Smooth muscle cell (in vitro differentiated cells): ENCODE measurements around the gene KAT5. TPM values are rescaled to one million over a fixed set of nuclear protein-coding genes. Genes with fewer than 3 reads are reported as not detected.

ENCODE experiments used
- DNase-seq: peaks from one replicate; lab custom pipeline; 2025; ENCODE audit not compliant: unreplicated experiment; lab: John Stamatoyannopoulos, UW
- H2AFZ ChIP-seq: fragments of 200-600 bp; sonication (generic); 2 replicates; pipeline ENCODE4 v1.6.0; 2016; ENCODE audit warnings: antibody characterized with exemption, low read depth, mild to moderate bottlenecking
- H3F3A ChIP-seq: fragments of 200-600 bp; sonication (generic); 2 replicates; pipeline ENCODE4 v1.6.0; 2017; ENCODE audit warnings: antibody characterized with exemption, low read depth
- H3K27ac ChIP-seq: fragments of 200-600 bp; sonication (generic); 2 replicates; pipeline ENCODE4 v1.5.1; 2016; ENCODE audit warnings: low read depth, mild to moderate bottlenecking
- H3K27me3 ChIP-seq: fragments of 200-600 bp; sonication (generic); 2 replicates; pipeline ENCODE4 v1.6.1; 2016; ENCODE audit warnings: low read depth, mild to moderate bottlenecking
- H3K36me3 ChIP-seq: fragments of 200-600 bp; sonication (generic); 2 replicates; pipeline ENCODE4 v1.5.1; 2016; ENCODE audit warnings: low read depth
- H3K4me1 ChIP-seq: fragments of 200-600 bp; sonication (generic); 2 replicates; pipeline ENCODE4 v1.5.1; 2016; ENCODE audit warnings: low read depth
- H3K4me2 ChIP-seq: fragments of 200-600 bp; sonication (generic); 2 replicates; pipeline ENCODE4 v1.6.0; 2016; ENCODE audit warnings: mild to moderate bottlenecking
- H3K4me3 ChIP-seq: fragments of 200-600 bp; sonication (generic); 2 replicates; pipeline ENCODE4 v1.5.1; 2016; ENCODE audit warnings: mild to moderate bottlenecking
- H3K79me2 ChIP-seq: fragments of 200-600 bp; sonication (generic); 2 replicates; pipeline ENCODE4 v1.6.0; 2016; ENCODE audit warnings: low read depth, mild to moderate bottlenecking
- H3K9ac ChIP-seq: fragments of 200-600 bp; sonication (generic); 2 replicates; pipeline ENCODE4 v1.6.0; 2016; ENCODE audit warnings: low read depth
- H3K9me3 ChIP-seq: fragments of 200-600 bp; sonication (generic); replicated peaks from 2 replicates; pipeline ENCODE4 v1.5.1; 2016; ENCODE audit warnings: low read depth
- H4K20me1 ChIP-seq: fragments of 200-600 bp; sonication (generic); 2 replicates; pipeline ENCODE4 v1.6.0; 2016; ENCODE audit warnings: low read depth
- WGBS: methylation state at CpG from one replicate; pipeline ENCODE4 v1.1.7; 2016; ENCODE audit warnings: low lambda C conversion rate; 5-methylcytosine and 5-hydroxymethylcytosine counted together
- polyA plus RNA-seq: library from polyadenylated mRNA; unstranded; fragments of >200 nt; fragmentation: Nextera tagmentation; extraction: Ambion mirVana; gene quantifications from 2 replicates; pipeline ENCODE4 v1.2.1, GENCODE V29; 2016
- total RNA-seq: library from RNA; depleted of rRNA; stranded (reverse); fragments of >200 nt; gene quantifications from 2 replicates; pipeline ENCODE4 v1.2.3, GENCODE V29; 2014
- TF ChIP-seq, protein P1 (sequence below): fragments of 200-600 bp; sonication (generic); IDR thresholded peaks from 2 replicates; pipeline ENCODE4 v1.5.1; 2017; ENCODE audit warnings: borderline replicate concordance, mild to moderate bottlenecking, antibody characterized with exemption; ENCODE audit not compliant: insufficient read depth, poor library complexity, severe bottlenecking

Gene KAT5
- total and polyA plus RNA-seq, 2 experiments from 2014 or later, result 37.0 to 38.8 TPM

DNA sequence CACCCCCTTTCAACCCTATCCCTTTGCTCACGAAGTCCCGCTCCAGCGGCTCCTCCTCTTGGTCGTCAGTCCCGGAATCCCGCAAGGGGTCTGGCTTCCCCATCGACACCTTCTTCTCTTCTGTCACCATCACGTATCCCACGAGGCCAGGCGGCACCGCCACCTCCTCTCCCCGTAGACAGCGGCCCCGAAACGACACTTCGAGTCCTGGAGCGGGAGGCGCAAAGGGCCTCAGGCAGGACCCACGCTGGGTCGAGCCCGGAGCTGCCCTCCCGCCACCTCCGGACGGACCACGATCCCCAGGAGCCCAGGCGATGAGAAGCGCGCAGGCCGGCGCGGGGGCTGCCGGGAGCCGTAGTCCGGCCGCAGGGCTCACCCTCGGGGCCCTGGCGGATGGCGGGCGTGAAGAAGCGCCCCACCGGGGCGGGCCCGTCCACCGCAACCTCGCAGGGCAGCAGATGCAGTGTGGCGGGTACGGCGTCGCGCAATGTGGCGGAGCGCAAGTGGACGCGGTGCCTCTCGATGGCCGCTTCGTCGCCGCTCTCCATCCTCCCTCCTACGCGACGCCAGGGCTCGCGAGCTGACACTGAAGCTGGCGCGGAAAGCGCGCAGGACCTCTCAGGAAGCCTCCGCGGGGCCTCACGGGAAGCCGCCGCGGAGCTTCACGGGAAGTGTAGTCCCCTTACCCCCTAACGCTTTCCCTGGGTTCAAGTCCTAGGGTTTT is 8.3 kb downstream of the KAT5 start, which contains the start of gene RNASEH2C:
RNASEH2C (minus strand) TSS at position 588 of the 724 bp plus-strand sequence; CDS start at position 548, 40 bp downstream.
- H3K79me2 ChIP-seq, result peaks cover 15% of the 10 kb centered on the region
- TF ChIP-seq, protein P1, sequence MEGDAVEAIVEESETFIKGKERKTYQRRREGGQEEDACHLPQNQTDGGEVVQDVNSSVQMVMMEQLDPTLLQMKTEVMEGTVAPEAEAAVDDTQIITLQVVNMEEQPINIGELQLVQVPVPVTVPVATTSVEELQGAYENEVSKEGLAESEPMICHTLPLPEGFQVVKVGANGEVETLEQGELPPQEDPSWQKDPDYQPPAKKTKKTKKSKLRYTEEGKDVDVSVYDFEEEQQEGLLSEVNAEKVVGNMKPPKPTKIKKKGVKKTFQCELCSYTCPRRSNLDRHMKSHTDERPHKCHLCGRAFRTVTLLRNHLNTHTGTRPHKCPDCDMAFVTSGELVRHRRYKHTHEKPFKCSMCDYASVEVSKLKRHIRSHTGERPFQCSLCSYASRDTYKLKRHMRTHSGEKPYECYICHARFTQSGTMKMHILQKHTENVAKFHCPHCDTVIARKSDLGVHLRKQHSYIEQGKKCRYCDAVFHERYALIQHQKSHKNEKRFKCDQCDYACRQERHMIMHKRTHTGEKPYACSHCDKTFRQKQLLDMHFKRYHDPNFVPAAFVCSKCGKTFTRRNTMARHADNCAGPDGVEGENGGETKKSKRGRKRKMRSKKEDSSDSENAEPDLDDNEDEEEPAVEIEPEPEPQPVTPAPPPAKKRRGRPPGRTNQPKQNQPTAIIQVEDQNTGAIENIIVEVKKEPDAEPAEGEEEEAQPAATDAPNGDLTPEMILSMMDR, result no peak
- no peaks in the 10 kb centered on the region for H3K9me3 ChIP-seq
- H3K4me2 ChIP-seq, result peak within 1 kb of the TSS; percentile 94
- peaks cover 6% of the 10 kb centered on the region for H3K4me1 ChIP-seq
- no peaks in the 10 kb centered on the region for H3K27me3 ChIP-seq
- H3K9ac ChIP-seq, result peak within 1 kb of the TSS; percentile 73
- peaks cover 18% of the 10 kb centered on the region for H4K20me1 ChIP-seq
- no peak within 1 kb of the TSS for H2AFZ ChIP-seq
- no peaks in the 10 kb centered on the region for H3K36me3 ChIP-seq
- H3K4me3 ChIP-seq, result peak within 1 kb of the TSS; percentile 82
- peak within 1 kb of the TSS; percentile 64 for H3K27ac ChIP-seq
- peak; percentile 65 for DNase-seq
- H3F3A ChIP-seq, result no peaks in the 10 kb centered on the region
- under 1% methylated on average over 76 of the region's 76 CpGs for WGBS

DNA sequence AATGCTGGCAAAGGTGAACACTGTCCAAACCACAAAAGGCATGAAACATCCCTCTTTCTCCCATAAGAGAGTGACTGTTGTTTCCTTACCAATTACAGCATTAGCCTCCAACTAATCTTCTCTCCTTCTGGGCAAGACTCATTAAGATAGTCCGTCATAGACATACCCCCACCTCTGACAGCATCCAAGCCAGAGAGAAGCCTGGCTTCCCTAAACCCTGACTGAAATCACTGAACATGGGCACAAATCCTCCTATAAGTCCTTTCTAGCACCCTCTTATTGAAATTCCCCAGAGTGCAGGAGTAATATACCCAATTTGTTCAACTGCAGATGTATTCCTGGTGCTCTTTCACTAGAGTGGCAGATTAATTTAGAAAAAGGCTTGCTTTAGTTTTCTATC is 10.2 kb downstream of the KAT5 start:
- Histone ChIP-seq H3F3A (no peaks in the 10 kb centered on the region), H3K9me3 (no peaks in the 10 kb centered on the region), H3K4me1 (peaks cover 6% of the 10 kb centered on the region), H2AFZ (no peak overlapping the region), H3K79me2 (peaks cover 15% of the 10 kb centered on the region), H3K36me3 (no peaks in the 10 kb centered on the region), H3K27me3 (no peaks in the 10 kb centered on the region), H3K4me2 (no peak overlapping the region), H3K27ac (no peak overlapping the region), H4K20me1 (peaks cover 18% of the 10 kb centered on the region), H3K4me3 (no peak overlapping the region), H3K9ac (no peak overlapping the region)
- no peak for DNase-seq
- 81% methylated on average over 1 of the region's 1 CpG for WGBS
- TF ChIP-seq, protein P1, result no peak

DNA sequence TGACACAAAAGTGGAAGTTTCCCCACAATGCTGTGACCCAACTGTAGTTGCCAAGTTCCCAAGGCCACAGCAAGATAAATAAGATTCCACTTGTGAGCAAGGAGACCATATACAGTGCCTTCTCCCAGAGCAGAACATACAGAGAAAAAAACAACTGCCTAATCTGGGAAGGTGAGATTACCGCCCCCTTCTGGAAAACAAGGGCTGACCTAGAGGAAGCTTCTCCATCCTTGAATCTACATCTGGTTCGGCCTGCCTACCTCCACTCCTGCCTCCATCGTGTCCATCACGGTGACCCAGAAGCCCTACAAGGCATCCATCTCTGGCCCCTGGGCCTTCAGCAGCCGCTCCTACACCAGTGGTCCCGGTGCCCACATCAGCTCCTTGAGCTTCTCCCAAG is 14.6 kb downstream of the KAT5 start:
- H3K79me2 ChIP-seq, result no peaks in the 10 kb centered on the region
- H3K27ac ChIP-seq, result no peak overlapping the region
- H4K20me1 ChIP-seq, result no peaks in the 10 kb centered on the region
- no peaks in the 10 kb centered on the region for H3K9me3 ChIP-seq
- H3F3A ChIP-seq, result no peaks in the 10 kb centered on the region
- H3K36me3 ChIP-seq, result no peaks in the 10 kb centered on the region
- TF ChIP-seq, protein P1, result no peak
- 71% methylated on average over 6 of the region's 6 CpGs for WGBS
- H3K4me3 ChIP-seq, result no peak overlapping the region
- no peaks in the 10 kb centered on the region for H3K4me1 ChIP-seq
- no peak overlapping the region for H3K4me2 ChIP-seq
- no peak for DNase-seq
- no peaks in the 10 kb centered on the region for H3K27me3 ChIP-seq
- H3K9ac ChIP-seq, result no peak overlapping the region
- H2AFZ ChIP-seq, result no peak overlapping the region

DNA sequence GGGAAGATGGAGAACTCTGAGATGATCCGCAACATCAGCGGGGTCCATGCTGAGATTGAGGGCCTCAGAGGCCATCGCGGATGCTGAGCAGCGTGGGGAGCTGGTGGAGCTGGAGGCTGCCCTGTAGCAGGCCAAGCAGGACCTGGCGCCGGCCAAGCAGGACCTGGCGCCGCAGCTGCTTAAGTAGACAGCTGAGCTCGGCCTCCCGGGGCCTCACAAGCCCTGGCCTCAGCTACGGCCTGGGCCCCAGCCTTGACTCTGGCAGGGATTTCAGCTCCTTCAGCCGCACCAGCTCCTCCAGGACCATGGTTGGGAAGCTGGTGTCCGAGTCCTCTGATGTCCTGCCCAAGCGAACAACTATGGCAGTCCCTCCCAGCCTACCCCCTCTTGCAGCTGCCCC is 15.8 kb downstream of the KAT5 start:
- H3K4me2 ChIP-seq, result no peak overlapping the region
- no peak overlapping the region for H3K4me3 ChIP-seq
- no peaks in the 10 kb centered on the region for H3K36me3 ChIP-seq
- no peaks in the 10 kb centered on the region for H3K79me2 ChIP-seq
- no peak overlapping the region for H2AFZ ChIP-seq
- H3F3A ChIP-seq, result no peaks in the 10 kb centered on the region
- H3K9me3 ChIP-seq, result no peaks in the 10 kb centered on the region
- H3K4me1 ChIP-seq, result no peaks in the 10 kb centered on the region
- H3K27me3 ChIP-seq, result no peaks in the 10 kb centered on the region
- no peaks in the 10 kb centered on the region for H4K20me1 ChIP-seq
- no peak overlapping the region for H3K9ac ChIP-seq
- DNase-seq, result no peak
- WGBS, result 95% methylated on average over 13 of the region's 15 CpGs
- no peak overlapping the region for H3K27ac ChIP-seq
- TF ChIP-seq, protein P1, result no peak
